Stimulated activated CD8-positive, alpha-beta memory T cell treated with anti-CD3 and anti-CD28 coated beads, Interleukin-7, amount 100 ng/mL, for 48 hours (primary cell): Measurements from ENCODE around the gene EHMT1.
A peak's percentile ranks its signal among the peaks of the same experiment; 100 is the strongest.
"Not testable (repeated sequence)": the region's sequence is repeated elsewhere in the genome, so short reads cannot be mapped to it uniquely, and the experiment has no call there.

Experiments
- DNase-seq, 2 donors: peaks; one replicate each; pipeline ENCODE4 v3.0.0-alpha.2; 2020; ENCODE audit warnings: low read depth in 1 of 2; ENCODE audit errors: extremely low read depth in 1 of 2

The EHMT1 gene

DNA sequence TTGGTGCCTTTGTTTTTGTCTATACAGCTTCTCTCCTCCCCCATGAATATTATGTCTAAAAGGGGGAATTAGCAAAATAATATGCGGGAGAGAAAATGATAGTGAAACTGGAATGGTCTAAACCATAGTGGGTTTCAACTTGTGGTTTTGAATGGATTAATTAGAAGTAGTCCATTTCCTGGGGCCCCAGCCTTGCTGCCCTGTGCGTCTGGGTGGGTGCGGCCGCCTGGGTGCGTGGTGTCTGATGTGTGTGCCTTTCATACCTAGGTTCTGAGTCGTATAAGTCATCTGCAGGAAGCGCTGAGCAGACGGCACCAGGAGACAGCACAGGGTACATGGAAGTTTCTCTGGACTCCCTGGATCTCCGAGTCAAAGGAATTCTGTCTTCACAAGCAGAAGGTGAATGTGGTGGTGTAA is 138.8 kb downstream of the EHMT1 start:
- DNase-seq: peak in 1 of 2 donors; percentile 26

DNA sequence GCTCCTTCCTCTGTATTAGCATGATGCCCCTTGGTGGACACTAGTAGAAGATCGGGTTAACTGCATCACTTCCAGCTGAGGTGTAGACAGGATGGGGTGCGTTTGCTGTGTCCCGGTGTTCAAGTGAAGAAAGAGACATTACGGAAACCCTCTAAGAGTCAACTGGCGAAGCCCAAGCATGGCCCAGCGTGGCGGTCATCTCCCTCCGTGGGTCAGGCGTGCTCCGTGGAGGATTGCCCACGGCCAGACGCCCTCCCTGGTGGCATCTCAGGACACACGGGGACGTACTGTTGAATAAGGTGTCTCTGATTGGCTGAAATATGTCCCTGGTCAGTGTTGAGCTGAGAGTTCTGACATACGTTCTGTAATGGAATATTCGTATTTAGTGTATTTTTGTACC is 139.3 kb downstream of the EHMT1 start:
- no peak for DNase-seq

DNA sequence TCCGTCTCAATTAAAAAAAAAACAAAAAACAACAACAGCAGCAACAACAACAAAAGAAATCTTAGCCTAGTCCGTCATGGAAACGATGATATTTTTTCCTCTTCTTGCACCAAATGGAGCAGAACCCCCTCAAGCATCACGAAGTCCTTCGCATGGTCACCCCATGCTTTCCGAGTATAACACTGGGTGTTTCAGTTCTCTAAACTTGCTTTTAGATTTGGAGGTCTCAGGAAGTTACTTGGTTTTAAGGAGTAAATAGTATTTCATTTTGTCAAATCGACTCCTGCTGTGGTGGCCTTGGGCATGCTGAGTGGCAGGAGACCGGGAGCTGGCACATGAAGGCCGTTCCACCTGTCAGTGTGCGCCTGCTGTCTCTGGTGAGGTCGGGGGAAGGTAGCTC is 140.3 kb downstream of the EHMT1 start:
- no peak for DNase-seq

DNA sequence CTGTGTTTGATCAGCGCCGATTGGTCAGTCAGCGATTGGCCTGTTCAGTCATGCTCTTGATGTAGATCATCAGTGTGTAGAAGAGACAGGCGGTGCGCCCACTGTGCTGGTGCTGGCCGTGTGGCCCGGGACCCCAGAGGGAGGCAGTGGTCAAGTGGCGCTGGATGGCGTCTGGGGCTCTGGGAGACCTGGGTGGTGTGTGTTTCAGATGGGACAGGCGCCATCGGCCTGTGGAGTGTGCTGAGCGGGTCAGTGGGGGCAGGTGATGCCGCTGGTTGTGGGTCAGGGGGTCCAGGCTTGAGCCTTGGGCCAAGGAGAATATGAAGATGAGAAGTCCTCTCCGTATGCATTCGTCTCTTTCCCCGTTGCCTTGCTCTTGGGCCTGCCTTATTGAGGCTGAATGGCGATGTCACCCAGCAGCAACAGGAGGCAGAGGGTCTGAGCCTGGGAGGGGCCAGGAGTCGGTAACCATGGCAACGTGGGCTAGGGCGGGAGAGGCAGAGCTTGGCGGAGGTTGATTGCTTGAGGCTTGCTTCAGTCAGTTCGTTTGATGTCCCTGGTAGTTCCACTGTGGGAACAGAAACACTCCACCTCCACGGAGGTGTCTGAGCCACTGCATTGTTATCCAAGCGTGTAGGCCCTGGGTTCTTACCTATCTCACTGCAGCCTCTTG is 141.0 kb downstream of the EHMT1 start:
- DNase-seq: no peak

DNA sequence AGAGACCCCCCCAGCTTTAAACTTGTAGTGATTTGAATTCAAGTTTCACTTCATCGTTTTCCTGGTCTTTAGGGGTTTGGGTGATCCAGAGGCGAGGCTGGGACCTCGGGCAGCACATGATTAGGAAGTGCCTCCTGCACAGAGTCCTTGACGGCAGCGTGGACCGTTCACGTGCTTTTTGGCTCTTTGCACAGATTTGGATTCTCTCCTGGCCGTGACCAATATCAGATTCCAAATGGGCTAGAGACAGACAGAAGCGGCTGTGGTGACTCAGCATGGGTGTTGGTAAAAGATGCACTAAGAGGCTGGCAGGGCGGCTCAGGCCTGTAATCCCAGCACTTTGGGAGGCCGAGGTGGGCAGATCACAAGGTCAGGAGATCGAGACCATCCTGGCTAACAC is 141.6 kb downstream of the EHMT1 start:
- DNase-seq: no peak

DNA sequence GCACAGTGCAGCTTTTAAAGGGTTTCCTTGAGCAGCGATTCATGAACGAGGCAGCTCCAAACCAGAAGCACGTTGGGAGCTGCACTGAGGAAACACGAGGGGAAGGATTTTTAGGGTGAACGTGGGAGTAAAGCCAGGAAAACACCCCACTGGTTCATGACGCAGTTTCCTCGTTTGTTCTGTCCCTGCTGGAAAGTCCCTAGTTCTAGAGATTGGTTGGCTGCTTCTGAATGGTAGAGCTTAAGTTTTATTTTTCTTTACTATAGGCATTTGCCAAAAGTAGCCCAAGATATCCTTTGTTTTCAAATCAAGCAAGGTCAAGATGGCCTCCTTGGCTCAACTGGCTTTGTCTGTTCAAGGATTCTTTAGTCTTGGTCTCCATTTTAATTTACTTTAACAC is 142.2 kb downstream of the EHMT1 start:
- no peak for DNase-seq

DNA sequence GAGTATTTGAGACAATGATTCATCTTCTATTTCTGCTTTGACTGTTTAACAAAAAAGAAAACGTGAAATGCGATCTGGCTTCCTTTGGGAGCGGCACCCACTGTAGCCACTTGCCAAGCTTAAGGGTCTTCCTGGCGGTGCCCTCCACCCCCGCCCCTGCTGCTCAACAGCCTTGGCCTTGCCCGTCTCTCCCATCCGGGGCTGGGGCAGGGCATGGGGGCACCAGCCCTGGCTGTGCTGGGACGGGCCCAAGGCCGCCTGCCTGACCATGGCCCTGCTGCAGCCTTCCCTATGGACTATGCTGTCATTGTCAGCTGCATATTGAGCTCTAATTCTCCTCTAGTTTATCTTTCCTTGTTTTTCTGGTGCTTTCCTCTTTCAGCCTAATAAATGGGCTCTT is 143.0 kb downstream of the EHMT1 start:
- DNase-seq: no peak

DNA sequence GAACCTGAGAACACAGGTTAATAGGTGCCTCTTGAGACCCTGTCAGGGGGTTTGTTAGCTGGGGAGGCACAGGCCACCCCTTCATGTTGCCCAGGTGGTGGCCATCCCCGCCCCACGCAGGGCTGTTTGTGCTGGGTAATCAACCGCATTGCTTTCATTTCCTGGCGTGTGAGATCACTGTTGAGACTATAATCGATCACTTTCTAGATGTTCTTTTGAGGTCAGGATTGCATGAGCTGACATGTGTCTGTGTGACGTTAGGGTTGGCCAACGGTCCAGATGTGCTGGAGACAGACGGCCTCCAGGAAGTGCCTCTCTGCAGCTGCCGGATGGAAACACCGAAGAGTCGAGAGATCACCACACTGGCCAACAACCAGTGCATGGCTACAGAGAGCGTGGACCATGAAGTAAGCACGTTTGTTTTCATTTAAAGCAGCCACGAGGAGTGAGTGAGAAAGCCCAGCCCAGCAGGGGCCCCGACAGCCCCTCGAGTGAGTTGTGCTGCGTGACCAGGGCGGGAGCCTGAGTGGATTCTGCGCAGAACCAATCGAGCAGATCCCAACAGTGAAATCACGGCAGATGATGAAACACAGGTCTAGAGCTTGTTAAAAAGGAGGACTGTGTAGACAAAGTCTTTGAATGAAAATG is 143.7 kb downstream of the EHMT1 start:
- no peak for DNase-seq

DNA sequence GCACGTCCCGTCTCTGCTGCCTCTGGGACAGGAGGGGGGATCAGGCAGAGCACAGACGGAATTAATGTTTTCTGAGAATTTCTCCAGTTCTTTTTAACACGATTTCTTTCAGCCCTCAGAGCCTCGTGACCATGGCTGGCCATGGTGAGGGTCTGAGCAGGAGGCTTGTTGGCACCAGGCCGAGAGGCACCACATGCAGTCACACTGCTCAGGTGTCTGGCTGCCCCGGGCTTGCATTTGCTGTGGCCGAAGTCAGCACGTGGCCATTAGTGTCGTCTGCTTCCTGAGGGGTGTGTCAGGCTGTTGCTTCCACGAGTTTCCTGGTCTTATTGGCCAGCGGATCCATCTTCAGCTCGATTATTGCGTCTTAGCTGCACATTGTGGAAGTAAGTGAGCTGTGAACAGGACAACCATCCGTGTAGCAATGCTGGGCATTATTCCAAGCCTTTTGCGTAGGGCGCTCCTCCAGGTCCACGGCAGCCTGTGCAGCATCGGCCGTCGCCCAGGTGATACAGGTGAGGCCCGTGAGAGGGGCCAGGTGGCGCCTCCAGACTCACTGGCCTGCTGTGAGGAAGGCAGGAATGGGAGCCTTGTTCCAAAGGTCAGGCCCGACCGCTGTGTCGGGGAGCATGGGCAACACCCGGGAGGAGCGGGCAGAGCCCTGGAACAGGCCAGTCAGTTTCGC is 144.6 kb downstream of the EHMT1 start:
- DNase-seq: no peak

DNA sequence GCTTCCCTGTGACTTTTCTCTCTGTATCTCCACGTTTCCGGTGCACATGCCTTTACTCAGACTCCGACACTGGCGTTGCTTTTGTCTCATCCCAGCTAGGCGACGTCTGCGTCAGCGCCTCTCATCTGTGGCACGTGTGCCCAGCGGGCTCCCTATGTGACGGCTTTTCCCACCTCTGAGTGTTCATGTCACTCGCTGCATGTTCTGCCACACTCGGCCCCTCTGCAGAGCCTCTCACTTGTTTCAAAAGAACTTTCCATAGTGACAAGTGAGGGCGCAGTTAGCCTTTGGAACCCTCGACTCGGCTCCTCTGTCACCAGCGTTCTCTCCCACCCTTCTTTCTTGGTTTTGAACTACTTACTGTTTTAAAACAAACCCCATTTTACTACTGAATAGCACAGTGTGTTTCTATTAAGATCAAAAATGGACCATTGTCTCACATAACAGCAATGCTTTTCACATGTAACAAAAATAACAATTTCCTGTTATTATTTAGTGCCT is 145.4 kb downstream of the EHMT1 start:
- DNase-seq: no peak

DNA sequence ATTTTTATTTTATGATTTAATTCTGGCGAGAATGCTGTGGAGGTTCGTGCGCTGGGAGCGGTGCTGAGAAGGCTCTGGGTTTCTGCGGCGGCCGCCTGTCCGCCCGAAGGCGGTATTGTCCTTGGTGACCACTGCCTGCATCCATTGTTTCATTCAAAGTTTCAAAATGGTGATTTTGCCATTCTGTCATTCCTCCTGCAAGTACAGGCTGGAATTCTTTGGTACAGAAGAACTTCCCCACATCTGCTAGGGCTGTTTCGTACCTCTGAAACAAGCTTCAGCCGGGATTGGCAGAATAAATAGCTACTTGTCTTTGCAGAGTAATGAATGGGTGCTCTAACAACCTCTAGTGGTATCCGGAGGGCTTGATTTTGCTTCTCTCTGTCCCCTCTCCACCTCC is 146.2 kb downstream of the EHMT1 start:
- DNase-seq: no peak

DNA sequence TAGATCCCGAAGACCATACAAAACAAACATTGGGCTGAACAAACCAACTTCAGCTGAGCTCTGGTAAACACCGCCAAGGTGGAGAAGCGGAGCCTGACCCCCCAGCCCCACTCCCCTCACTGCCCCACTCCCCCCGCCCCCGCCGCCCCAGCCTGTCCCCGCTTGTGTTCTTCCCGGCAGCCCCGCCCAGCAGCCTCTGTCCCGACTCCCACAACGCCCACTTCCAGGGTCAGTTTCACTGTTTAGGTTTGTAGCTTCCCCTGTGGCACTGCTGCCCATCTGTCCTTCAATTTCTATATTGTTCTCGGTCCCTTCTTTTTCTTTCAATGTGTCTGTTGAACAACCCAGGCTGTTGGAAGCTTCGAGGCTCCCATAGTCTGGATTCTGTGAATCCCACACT is 146.7 kb downstream of the EHMT1 start:
- no peak for DNase-seq

DNA sequence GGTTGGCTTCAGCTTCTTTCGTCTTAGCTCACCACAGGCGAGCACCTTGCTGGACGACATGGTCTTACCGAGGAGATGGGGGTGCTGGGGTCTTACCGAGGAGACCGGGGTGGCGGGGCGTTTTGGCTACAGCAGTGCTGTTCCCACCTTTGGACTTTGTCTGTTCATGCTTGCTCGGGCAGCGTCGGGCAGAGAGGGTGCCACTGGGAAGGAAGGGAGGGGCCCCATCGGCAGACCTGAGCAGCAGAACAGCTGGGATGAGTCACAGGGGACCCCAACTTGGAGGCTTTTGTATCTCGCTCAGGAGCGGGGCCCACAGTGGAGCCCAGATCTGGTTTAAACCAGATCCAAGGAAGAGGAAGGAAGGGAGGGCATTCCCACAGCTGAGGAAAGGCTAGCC is 152.8 kb downstream of the EHMT1 start:
- DNase-seq: no peak

DNA sequence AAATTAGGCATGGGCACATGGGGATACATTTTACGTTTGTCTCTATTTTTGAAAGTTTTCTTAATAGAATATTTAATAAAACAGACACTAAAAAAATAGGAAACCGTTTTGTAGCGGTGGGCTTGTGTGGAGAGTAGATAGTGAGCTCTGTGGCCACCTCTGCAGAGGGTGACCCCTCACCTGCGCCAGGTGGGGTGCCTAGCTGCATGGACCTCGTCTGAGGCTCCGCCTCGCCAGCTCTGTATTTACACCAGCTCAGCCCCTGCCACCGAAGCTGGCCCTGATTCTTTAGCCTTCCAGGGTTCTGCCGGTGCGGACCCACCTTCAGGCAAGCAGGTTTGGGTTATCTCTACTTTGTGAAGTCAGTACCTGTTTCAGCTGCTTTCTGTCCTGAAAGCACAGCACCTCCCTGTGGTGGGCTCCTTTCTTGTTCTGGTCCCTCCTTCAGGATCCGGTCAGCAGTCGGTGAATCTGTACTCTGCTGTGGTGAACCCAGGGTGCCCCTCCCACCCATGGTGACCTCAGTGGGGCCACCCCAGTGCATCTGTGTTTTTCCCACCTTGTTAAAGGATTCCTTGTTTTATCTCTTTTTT is 153.6 kb downstream of the EHMT1 start:
- DNase-seq: no peak

DNA sequence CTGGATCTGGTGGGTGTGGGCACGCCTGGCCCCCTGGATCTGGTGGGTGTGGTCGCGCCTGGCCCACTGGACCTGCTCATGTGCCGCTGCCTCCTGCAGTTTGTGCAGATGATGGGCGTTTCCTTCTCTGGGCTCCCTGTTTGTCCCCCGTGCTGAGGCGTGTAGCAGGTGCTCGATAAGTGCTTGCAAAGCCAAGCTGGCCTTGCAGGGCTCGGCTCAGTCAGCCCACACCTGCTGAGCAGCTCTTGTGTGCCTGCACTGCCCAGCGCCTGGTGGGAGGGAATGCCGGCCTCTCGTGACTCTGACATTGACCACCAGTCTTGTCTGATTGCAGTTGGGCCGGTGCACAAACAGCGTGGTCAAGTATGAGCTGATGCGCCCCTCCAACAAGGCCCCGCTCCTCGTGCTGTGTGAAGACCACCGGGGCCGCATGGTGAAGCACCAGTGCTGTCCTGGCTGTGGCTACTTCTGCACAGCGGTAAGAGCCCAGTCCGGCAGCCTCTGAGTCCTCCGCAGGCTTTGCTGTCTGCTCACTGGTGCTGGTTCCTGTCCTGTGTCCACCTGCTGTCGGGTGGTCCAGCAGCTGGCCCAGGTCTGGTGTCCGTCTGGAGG is 156.1 kb downstream of the EHMT1 start:
- DNase-seq: no peak

DNA sequence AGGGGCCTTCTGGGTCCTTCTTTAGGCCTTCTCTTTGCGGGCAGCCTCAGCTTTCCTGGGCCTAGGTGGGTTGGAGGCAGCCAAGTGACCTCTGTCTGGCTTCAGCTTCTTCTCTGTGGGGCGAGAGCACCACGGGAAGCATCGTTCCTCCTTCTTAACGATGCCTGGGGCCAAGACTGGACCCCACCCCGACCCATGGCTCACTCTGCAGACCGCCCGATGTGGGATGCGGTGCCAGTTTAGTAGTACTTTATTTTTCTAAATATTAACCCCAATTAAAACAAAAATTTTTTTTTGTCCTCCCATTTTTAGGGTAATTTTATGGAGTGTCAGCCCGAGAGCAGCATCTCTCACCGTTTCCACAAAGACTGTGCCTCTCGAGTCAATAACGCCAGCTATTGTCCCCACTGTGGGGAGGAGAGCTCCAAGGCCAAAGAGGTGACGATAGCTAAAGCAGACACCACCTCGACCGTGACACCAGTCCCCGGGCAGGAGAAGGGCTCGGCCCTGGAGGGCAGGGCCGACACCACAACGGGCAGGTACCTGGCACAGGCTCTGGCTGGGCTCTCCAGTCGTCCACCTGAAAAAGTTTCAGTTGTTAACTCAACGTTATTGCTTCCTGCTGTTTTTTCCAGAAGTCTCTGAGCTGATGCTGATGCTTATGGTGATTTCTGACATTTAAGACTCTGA is 157.6 kb downstream of the EHMT1 start:
- DNase-seq: no peak

DNA sequence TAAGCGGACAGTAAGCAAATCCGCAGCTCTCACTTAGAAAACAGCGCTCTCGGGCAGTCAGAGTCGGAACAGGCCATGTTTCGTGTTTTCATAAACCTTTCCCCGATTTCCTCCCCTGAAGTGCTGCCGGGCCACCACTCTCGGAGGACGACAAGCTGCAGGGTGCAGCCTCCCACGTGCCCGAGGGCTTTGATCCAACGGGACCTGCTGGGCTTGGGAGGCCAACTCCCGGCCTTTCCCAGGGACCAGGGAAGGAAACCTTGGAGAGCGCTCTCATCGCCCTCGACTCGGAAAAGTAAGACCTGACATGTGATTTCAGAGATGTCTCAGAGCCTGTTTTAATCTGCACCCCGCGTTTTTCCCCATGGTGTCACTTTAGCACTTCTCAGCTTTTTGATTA is 159.0 kb downstream of the EHMT1 start:
- DNase-seq: no peak

DNA sequence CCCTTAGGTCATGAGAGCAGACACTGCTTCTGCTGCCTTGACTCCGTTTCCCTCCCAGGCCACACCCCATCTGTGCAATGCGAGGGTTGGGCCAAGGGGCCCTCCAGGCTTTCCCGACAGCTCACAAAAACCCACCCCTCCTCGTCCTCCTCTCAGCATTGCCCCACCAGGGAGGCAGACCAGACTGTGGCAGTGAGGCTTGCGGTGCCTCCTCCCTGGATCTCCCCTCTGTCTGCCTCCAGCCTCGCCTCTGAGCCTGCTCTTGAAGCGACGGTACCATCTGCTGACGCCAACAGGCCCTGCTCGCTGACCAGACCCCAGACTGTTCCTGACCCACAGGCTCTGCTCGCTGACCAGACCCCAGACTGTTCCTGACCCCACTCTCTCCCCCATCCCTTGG is 159.5 kb downstream of the EHMT1 start:
- DNase-seq: no peak

DNA sequence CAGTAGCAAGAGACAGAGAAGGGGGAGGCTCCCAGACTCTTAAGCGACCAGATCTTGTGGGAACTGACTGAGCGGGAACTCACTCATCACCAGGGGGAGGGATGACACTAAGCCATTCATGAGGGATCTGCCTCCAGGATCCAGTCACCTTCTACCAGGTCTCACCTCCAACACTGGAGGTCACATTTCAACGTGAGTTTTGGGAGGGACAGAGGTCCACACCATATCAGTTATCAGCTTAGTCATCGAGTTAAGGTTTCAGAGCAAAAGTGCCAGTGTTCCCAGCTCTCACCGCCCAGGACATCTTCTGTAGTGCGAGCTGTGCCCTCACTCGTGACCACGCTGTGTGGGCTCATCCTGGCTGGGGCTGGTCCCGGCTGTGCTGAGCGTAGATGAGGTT is 160.1 kb downstream of the EHMT1 start:
- no peak for DNase-seq

DNA sequence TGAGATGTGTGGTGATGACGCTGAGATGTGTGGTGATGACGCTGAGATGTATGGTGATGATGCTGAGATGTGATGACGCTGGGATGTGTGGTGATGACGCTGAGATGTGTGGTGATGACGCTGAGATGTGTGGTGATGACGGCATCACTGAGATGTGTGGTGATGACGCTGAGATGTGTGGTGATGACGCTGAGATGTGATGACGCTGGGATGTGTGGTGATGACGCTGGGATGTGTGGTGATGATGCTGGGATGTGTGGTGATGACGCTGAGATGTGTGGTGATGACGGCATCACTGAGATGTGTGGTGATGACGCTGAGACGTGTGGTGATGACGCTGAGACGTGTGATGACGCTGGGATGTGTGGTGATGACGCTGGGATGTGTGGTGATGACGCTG is 161.2 kb downstream of the EHMT1 start:
- DNase-seq: not testable (repeated sequence)
